C4-2B (cell line): ENCODE data around the gene FHIT.

Experiments used
- CTCF ChIP-seq: fragments of 450-650 bp; conservative IDR thresholded peaks from 2 replicates; pipeline ENCODE4 v1.5.1; 2017; ENCODE audit warnings: mild to moderate bottlenecking
- ZFX ChIP-seq: fragments of 450-650 bp; IDR thresholded peaks from 2 replicates; pipeline ENCODE4 v1.6.1; 2017

DNA sequence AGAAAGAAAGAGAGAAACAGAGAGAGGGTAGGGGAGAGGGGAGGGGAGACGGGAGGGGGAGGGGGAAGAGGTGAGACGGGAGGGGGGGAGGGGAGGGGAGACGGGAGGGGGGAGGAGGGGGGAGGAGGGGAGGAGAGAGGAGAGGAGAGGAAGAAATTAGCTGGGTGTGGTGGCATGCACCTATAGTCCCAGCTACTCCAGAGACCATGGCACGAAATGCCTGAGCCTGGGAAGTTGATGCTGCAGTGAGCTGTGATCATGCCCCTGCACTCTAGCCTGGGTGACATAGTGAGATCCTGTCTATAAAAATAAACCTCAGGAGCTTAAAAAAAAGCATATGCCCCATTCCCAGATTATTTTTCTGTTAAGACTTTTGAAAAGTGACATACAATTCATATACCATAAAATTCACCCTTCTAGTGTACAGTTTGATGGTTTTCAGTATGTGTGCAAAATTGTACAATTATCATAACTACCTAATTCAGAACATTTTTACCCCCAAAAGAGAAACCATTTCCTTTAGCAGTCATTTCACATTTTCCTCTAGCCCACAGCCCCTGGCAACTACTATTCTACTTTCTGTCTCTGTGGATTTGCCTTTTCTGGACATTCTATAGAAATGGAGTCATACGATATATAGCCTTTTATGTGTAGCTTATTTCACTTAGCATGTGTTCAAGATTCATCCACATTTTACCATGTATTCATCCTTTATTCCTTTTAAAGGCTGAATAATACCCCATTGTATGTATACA, 699.6 kb downstream of the FHIT start:
- TF ChIP-seq CTCF (no peak), ZFX (no peak)
